Esophagus squamous epithelium (tissue), 5 donors: ENCODE measurements around the gene SPARCL1. TPM values are rescaled to one million over a fixed set of nuclear protein-coding genes. Genes with fewer than 3 reads are reported as not detected.

Source experiments
- DNase-seq: peaks from one replicate; lab custom pipeline; 2025; lab: John Stamatoyannopoulos, UW
- H3K27ac ChIP-seq, 4 donors: fragments of 200-600 bp; sonication (generic); one replicate each; pipeline ENCODE4 v1.5.1; 2016 to 2019; ENCODE audit warnings: mild to moderate bottlenecking in 1 of 4
- H3K27me3 ChIP-seq, 4 donors: fragments of 200-600 bp; sonication (generic); 1 replicate in 3 of 4; 2 replicates in 1 of 4; pipeline versions ENCODE4 v1.5.1 to v1.6.0; 2017 to 2021; ENCODE audit warnings: antibody characterized with exemption in 1 of 4
- H3K36me3 ChIP-seq, 3 donors: fragments of 200-600 bp; sonication (generic); one replicate each; pipeline ENCODE4 v1.5.1; 2016 to 2019
- H3K4me1 ChIP-seq, 3 donors: fragments of 200-600 bp; sonication (generic); one replicate each; pipeline ENCODE4 v1.5.1; 2017 to 2019
- H3K4me3 ChIP-seq, 4 donors: fragments of 200-600 bp; sonication (generic); 1 replicate in 3 of 4; 2 replicates in 1 of 4; pipeline ENCODE4 v1.5.1; 2016 to 2019; ENCODE audit warnings: mild to moderate bottlenecking in 2 of 4, moderate library complexity in 1 of 4
- H3K9me3 ChIP-seq, 3 donors: fragments of 200-600 bp; sonication (generic); one replicate each; pipeline ENCODE4 v1.5.1; 2016 to 2019
- POLR2A ChIP-seq, 4 donors: fragments of 450-650 bp; IDR thresholded peaks; one replicate each; pipeline ENCODE4 v1.6.1; 2017; ENCODE audit warnings: antibody characterized with exemption in 4 of 4, mild to moderate bottlenecking in 4 of 4, moderate library complexity in 3 of 4
- WGBS, 2 donors: methylation state at CpG; one replicate each; pipeline ENCODE4 v1.1.5; 2018; 5-methylcytosine and 5-hydroxymethylcytosine counted together
- intact Hi-C: fragments of 100-400 bp; cut with DNase I; formaldehyde crosslinking; loops from one replicate; pipeline ENCODE4 v1.15.0; 2022
- total RNA-seq, 4 donors: library from RNA; depleted of rRNA; stranded (reverse); fragments of >200 nt; gene quantifications; one replicate each; pipeline ENCODE4 v1.1.0, GENCODE V29; 2016
- TF ChIP-seq, protein P1 (sequence below), 6 experiments: fragments of 450-650 bp in 4 of 6; fragments of 200-600 bp in 2 of 6; sonication (generic) in 2 of 6; IDR thresholded peaks; one replicate each; pipeline ENCODE4 v1.5.1; 2016 to 2019; ENCODE audit warnings: antibody characterized with exemption in 6 of 6, mild to moderate bottlenecking in 4 of 6, moderate library complexity in 4 of 6
- donor health status: DM: yes; HTN: yes; CAD: no.

SPARCL1 gene
- total RNA-seq, 4 donors from 2014 or later: 37.3 to 450 (median 131) TPM

- peaks cover 0 to 97% (median 0%) of the 10 kb centered on the region in 3 donors for H3K36me3 ChIP-seq
- 93 to 100% methylated on average over 1 of the region's 1 CpG for WGBS, 2 donors
- H3K27ac ChIP-seq: no peak overlapping the region
- H3K9me3 ChIP-seq: no peaks in the 10 kb centered on the region
- TF ChIP-seq POLR2A (IDR thresholded peaks at IDR 0.05): no peak
- TF ChIP-seq, protein P1, sequence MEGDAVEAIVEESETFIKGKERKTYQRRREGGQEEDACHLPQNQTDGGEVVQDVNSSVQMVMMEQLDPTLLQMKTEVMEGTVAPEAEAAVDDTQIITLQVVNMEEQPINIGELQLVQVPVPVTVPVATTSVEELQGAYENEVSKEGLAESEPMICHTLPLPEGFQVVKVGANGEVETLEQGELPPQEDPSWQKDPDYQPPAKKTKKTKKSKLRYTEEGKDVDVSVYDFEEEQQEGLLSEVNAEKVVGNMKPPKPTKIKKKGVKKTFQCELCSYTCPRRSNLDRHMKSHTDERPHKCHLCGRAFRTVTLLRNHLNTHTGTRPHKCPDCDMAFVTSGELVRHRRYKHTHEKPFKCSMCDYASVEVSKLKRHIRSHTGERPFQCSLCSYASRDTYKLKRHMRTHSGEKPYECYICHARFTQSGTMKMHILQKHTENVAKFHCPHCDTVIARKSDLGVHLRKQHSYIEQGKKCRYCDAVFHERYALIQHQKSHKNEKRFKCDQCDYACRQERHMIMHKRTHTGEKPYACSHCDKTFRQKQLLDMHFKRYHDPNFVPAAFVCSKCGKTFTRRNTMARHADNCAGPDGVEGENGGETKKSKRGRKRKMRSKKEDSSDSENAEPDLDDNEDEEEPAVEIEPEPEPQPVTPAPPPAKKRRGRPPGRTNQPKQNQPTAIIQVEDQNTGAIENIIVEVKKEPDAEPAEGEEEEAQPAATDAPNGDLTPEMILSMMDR (IDR thresholded peaks at IDR 0.05): no peak
- intact Hi-C loops: no loop called here
- H3K4me3 ChIP-seq: no peak overlapping the region
- no peak for DNase-seq
- no peaks in the 10 kb centered on the region for H3K4me1 ChIP-seq
- no peaks in the 10 kb centered on the region for H3K27me3 ChIP-seq
Measured at GRCh38 chr4:87444741-87445140, 84.4 kb downstream of the SPARCL1 start.

- DNase-seq: no peak
- intact Hi-C loops: no loop called here
- no peaks in the 10 kb centered on the region for H3K27me3 ChIP-seq
- peaks cover 0 to 98% (median 3%) of the 10 kb centered on the region in 3 donors for H3K36me3 ChIP-seq
- H3K27ac ChIP-seq: no peak overlapping the region
- TF ChIP-seq, protein P1 (IDR thresholded peaks at IDR 0.05): no peak
- no peak for TF ChIP-seq POLR2A (IDR thresholded peaks at IDR 0.05)
- no peaks in the 10 kb centered on the region for H3K9me3 ChIP-seq
- H3K4me3 ChIP-seq: no peak overlapping the region
- no peaks in the 10 kb centered on the region for H3K4me1 ChIP-seq
- 78 to 79% methylated on average over 3 of the region's 3 CpGs for WGBS, 2 donors
Measured at GRCh38 chr4:87442889-87443288, 86.3 kb downstream of the SPARCL1 start.

- peaks cover 0 to 29% (median 0%) of the 10 kb centered on the region in 3 donors for H3K36me3 ChIP-seq
- H3K4me1 ChIP-seq: no peaks in the 10 kb centered on the region
- H3K27me3 ChIP-seq: no peaks in the 10 kb centered on the region
- TF ChIP-seq, protein P1 (IDR thresholded peaks at IDR 0.05): no peak
- TF ChIP-seq POLR2A (IDR thresholded peaks at IDR 0.05): no peak
- no peak overlapping the region for H3K4me3 ChIP-seq
- no peaks in the 10 kb centered on the region for H3K9me3 ChIP-seq
- intact Hi-C loops: no loop called here
- H3K27ac ChIP-seq: no peak overlapping the region
- no peak for DNase-seq
- 93 to 94% methylated on average over 2 of the region's 2 CpGs for WGBS, 2 donors
Measured at GRCh38 chr4:87433342-87433741, 95.8 kb downstream of the SPARCL1 start.

DNA sequence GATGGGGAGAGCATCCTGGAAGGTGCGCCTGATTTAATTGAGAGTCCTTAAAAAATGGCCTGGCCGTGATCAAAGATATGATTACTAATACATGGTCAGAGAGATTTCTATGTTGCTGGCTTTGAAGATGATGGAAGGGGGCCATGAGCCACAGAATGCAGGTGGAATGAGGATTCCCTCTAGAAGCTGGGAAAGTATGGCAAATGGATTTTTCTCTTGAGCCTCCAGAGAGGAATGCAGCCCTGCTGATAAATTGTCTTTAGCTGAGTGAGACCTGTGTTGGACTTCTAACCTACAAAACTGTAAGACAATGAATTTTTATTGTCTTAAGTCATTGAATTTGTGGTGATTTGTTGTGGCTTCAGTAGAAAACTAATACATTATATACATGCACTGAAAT lies 99.1 kb downstream of the SPARCL1 start:
- Histone ChIP-seq H3K4me1 (peaks cover 0 to 9% (median 0%) of the 10 kb centered on the region in 3 donors), H3K9me3 (no peaks in the 10 kb centered on the region), H3K4me3 (no peak overlapping the region), H3K27ac (no peak overlapping the region), H3K36me3 (no peaks in the 10 kb centered on the region), H3K27me3 (no peaks in the 10 kb centered on the region)
- TF ChIP-seq POLR2A (IDR thresholded peaks at IDR 0.05): no peak
- TF ChIP-seq, protein P1 (IDR thresholded peaks at IDR 0.05): no peak
- DNase-seq: no peak
- intact Hi-C loops: no loop called here
- 94 to 95% methylated on average over 2 of the region's 2 CpGs for WGBS, 2 donors

GRCh38 chr4:87428979-87429378 lies 100.2 kb downstream of the SPARCL1 start:
- Histone ChIP-seq H3K4me3 (no peak overlapping the region), H3K27me3 (no peaks in the 10 kb centered on the region), H3K4me1 (peaks cover 0 to 20% (median 10%) of the 10 kb centered on the region in 3 donors), H3K27ac (no peak overlapping the region), H3K9me3 (no peaks in the 10 kb centered on the region), H3K36me3 (no peaks in the 10 kb centered on the region)
- no peak for DNase-seq
- WGBS, 2 donors: 93 to 95% methylated on average over 6 of the region's 6 CpGs
- no peak for TF ChIP-seq POLR2A (IDR thresholded peaks at IDR 0.05)
- TF ChIP-seq, protein P1 (IDR thresholded peaks at IDR 0.05): no peak
- intact Hi-C loops: no loop called here
